Measurements from ENCODE around the gene PAX3.

PAX3 gene

DNA sequence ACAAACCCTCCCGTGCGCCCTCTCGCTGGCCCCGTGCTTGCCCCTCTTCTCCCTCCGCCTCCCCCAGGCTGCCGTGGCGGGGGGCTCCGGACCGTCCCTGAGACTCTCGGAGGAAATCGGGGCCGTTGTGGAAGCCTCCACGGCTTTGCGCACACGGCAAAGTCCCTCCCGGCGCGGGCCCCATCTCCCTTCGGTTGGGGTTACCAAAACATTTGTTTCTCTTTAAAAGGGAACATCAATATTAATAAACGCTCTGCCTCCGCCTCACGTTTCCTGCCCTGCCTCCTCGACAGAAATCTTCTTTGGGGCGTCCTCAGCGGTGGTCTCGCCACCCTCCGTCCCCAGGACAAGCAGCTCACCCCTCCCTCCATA, 3.8 kb downstream of the PAX3 start:
- in situ Hi-C loops (cut with HindIII; ENCODE audit: low sequenced_read_pairs), result no loop called here
- H3K4me3 ChIP-seq (ENCODE audit: low read depth, low read length), result peak overlapping the region; percentile 96
- TF ChIP-seq, protein P1, sequence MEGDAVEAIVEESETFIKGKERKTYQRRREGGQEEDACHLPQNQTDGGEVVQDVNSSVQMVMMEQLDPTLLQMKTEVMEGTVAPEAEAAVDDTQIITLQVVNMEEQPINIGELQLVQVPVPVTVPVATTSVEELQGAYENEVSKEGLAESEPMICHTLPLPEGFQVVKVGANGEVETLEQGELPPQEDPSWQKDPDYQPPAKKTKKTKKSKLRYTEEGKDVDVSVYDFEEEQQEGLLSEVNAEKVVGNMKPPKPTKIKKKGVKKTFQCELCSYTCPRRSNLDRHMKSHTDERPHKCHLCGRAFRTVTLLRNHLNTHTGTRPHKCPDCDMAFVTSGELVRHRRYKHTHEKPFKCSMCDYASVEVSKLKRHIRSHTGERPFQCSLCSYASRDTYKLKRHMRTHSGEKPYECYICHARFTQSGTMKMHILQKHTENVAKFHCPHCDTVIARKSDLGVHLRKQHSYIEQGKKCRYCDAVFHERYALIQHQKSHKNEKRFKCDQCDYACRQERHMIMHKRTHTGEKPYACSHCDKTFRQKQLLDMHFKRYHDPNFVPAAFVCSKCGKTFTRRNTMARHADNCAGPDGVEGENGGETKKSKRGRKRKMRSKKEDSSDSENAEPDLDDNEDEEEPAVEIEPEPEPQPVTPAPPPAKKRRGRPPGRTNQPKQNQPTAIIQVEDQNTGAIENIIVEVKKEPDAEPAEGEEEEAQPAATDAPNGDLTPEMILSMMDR (IDR thresholded peaks at IDR 0.05; ENCODE audit: low read depth, low read length, missing control alignments), result no peak
- DNase-seq (ENCODE audit: low read depth), result no peak

DNA sequence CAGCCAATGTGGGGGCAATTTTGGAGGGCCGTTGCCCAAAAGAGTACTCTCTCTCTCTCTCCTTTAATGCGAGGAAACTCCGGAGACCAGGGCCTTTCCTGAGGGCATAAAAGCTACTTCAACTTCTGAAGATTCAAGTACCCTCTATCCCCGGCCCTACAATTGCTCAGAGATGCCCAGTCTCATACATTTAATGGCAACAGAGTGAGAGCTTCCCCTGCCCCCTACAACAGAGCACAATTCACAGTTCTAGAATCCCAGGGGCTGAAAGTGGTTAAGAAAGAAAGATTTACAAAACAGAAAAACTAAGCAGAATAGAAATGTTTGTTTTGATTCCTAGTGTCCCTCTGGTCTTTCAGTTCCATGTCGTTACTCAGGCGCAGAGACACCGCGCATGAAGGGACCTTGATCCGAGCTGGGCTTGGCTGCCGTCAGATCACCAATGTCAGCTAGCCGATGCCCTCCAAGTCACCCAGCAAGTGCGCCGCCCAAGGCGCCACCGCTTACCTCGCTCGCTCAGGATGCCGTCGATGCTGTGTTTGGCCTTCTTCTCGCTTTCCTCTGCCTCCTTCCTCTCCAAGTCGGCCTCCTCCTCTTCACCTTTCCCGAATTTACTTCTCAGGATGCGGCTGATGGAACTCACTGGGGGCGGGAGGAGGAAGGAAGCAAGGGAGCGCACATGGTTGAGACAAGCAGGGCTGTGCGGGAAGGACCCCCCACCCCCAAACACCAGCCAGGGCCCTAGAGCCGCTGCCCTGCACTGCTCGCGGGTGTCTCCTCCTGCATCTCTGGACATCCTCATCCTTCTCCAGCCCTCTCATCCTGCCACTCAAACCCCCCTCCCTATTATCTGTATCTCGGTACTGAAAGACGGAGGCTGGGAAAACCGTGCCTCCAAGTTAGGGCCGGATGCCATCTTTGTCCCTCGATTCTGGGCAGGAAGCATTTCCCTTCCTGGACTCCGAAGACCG, 4.9 kb downstream of the PAX3 start:
- in situ Hi-C loops (cut with HindIII; ENCODE audit: low sequenced_read_pairs), result no loop called here
- peak overlapping the region; percentile 96 for H3K4me3 ChIP-seq (ENCODE audit: low read depth, low read length)
- TF ChIP-seq, protein P1 (IDR thresholded peaks at IDR 0.05; ENCODE audit: low read depth, low read length, missing control alignments), result no peak
- no peak for DNase-seq (ENCODE audit: low read depth)

DNA sequence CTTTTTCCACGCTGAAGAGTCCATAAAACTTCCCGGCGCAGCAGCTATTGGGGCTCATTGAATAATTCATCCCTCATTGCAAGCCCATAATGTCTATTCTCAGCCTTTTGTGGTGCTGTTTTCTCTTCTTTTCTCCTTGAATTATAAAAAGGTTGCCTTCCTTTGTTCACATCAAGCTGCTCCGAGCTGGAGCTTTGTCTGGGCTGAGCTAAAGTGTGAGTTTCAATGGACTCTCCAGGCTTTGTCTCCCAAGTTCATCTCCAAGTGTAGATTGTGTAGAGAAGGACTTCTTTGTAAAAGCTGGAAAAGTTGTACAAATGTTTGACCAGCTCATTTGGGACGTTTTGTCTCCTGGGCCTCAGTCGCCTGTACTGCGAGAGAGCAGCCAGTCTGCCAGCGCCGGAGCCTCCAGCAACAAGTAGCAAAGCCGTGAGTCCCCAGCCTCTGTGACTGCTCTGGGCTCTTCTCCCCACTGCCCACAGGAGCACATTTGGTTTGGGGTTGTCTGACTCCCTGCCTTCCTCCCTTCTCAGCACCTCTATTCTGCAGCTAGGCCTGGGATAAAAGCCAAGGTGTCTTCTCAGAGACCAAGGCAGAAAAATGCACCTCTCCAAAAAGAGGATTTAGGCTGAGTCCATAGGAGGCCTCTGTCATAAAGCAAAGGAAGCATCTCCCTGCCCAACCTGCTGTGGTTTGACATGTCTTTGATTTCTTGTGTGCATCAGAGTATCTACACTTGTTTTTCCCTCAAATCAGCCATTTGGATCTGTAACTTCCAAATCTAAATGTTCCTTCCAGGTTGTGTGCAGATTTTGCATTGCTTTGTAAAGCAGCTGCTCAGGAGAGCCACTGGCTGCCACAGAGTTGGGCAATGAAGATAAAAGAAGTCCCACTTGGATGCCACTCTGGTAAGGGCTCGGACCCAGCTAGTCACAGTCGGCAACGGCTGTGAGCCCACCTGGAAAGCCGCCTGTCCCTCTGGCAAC, 6.4 kb downstream of the PAX3 start:
- TF ChIP-seq, protein P1 (IDR thresholded peaks at IDR 0.05; ENCODE audit: low read depth, low read length, missing control alignments), result no peak
- no peak for DNase-seq (ENCODE audit: low read depth)
- in situ Hi-C loops (cut with HindIII; ENCODE audit: low sequenced_read_pairs), result no loop called here
- H3K4me3 ChIP-seq (ENCODE audit: low read depth, low read length), result peak overlapping the region; percentile 96

DNA sequence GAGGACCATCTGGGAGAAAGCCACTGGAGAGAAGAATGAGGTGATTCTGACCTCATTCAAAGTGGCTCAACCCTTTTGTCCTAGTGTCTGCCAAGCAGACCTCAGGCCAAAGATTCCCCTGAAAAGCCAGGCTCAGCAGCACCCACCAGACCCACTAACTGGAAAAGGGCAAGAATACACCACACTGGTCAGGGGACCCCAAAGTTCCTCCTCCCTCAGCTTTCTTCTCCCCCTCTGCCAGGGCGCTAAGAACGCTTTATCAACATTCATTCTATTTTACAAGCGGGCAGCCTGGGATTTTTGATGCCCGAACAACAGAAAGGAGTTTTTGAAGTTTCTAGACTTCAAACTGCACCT, 7.3 kb downstream of the PAX3 start:
- in situ Hi-C loops (cut with HindIII; ENCODE audit: low sequenced_read_pairs), result no loop called here
- TF ChIP-seq, protein P1 (IDR thresholded peaks at IDR 0.05; ENCODE audit: low read depth, low read length, missing control alignments), result no peak
- no peak for DNase-seq (ENCODE audit: low read depth)
- H3K4me3 ChIP-seq (ENCODE audit: low read depth, low read length), result peak overlapping the region; percentile 96

DNA sequence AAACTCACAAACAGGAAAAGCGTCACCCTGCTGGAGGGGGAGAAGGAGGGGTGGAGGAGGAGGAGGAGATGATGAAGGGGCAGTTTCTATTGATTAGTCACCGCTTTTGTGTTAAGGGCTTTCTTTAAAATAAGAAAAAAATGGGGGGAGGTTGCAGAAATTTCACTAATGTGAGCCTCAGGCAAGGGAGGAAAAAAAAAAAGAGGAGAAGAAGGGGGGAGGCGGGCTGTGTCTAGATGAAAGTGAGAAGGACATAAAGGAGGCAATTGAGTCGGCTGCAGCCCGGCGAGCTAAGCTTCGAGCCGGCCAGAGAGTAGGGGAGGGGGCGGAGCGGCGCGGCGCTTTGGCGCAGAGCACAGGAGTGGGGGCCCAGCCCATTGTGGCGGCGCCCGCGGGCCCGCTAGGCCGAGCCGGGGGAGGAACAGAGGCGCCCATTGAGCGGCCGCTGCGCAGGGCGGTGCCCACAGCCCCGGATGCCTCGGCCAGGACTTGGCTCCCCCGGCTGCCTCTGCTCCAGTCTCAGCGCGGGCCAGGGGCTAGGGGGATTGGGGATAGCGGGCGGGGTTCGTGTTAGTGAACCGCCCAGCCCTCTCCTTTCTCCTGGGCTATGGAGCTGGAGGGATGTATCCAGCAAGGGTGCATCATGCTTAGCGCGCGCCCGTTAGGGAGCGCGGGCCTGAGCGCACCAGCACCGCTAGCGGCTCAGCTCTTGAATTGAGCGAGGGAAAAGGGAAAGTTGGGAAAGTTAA, 7.9 kb downstream of the PAX3 start:
- in situ Hi-C loops (cut with HindIII; ENCODE audit: low sequenced_read_pairs), result no loop called here
- peak; percentile 69 for DNase-seq (ENCODE audit: low read depth)
- TF ChIP-seq, protein P1 (IDR thresholded peaks at IDR 0.05; ENCODE audit: low read depth, low read length, missing control alignments), result peak; percentile 14
- peak overlapping the region; percentile 96 for H3K4me3 ChIP-seq (ENCODE audit: low read depth, low read length)

DNA sequence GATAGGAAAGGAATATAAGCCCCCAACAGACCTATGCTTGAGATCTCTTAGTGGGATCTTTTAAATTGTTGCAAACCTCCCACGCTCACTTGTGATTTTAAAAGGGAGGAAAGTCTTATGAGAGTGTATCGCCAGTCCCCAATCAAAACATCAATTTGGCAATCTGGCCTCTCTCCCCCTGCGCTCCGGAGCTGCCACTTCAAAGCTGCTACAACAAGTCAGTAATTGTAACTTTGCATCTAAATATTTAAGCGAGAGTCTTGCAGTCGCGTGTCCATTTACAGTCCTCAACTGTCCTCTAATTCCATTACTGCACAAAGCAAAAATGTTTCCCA, 8.4 kb downstream of the PAX3 start:
- DNase-seq (ENCODE audit: low read depth), result no peak
- in situ Hi-C loops (cut with HindIII; ENCODE audit: low sequenced_read_pairs), result no loop called here
- peak overlapping the region; percentile 96 for H3K4me3 ChIP-seq (ENCODE audit: low read depth, low read length)
- TF ChIP-seq, protein P1 (IDR thresholded peaks at IDR 0.05; ENCODE audit: low read depth, low read length, missing control alignments), result no peak

All from astrocyte of the cerebellum (primary cell).